HG02588 (cell line): Measurements from ENCODE around the gene ZNF770.

Source experiments
- ATAC-seq: cut with Tn5 transposase; IDR thresholded peaks from one replicate; pipeline ENCODE4 v1.9.1; 2021; ENCODE audit warnings: mild to moderate bottlenecking, moderate library complexity; ENCODE audit not compliant: unreplicated experiment

ZNF770 gene, protein sequence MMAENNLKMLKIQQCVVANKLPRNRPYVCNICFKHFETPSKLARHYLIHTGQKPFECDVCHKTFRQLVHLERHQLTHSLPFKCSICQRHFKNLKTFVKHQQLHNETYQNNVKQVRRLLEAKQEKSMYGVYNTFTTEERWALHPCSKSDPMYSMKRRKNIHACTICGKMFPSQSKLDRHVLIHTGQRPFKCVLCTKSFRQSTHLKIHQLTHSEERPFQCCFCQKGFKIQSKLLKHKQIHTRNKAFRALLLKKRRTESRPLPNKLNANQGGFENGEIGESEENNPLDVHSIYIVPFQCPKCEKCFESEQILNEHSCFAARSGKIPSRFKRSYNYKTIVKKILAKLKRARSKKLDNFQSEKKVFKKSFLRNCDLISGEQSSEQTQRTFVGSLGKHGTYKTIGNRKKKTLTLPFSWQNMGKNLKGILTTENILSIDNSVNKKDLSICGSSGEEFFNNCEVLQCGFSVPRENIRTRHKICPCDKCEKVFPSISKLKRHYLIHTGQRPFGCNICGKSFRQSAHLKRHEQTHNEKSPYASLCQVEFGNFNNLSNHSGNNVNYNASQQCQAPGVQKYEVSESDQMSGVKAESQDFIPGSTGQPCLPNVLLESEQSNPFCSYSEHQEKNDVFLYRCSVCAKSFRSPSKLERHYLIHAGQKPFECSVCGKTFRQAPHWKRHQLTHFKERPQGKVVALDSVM

DNA sequence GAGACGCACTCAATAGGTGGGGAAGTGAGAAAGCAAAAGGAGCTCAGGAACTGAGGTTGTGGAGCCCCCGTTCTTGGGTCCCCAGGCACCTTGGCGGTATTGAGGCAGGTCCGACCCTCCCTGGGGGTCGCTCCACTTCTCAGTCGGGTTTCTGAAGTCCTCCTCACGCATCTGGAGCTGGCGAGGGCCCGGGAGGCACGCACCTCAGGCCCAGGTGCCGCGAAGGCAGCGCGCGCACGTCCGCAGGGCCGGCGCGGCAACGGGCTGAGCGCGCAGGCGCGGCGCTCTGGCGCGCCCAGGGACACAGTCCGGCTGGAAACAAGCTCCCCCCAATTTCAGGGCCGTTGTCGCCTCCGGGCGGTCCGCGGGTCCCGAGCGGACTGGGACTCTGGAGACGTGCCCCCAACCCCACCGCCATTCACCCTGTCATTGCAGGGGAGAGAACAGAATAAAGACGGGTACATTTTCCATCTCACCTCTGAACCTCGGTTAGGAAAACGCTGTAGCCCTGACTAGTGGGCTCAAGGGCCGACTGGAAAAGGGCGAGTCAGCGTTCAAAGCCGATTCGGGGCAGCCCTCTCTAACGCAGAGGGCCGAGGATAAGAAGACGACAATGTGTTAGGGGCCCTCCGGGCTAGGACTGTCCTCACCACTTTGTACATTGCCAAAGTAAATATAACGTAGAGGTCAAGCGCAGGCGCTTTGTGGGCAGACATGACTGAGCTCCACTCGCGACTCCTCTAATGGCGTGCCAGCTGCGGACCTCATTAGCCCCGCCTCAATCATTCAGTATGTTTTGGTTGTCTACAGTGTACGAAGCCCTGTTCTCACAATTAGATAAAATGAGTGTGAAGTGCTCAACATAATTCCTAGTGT is at the start of gene ZNF770:
ZNF770 (minus strand) TSS at position 261 of the 876 bp plus-strand sequence. CDS start 4,853 bp downstream, outside the sequence.
- ATAC-seq: peak; percentile 76

DNA sequence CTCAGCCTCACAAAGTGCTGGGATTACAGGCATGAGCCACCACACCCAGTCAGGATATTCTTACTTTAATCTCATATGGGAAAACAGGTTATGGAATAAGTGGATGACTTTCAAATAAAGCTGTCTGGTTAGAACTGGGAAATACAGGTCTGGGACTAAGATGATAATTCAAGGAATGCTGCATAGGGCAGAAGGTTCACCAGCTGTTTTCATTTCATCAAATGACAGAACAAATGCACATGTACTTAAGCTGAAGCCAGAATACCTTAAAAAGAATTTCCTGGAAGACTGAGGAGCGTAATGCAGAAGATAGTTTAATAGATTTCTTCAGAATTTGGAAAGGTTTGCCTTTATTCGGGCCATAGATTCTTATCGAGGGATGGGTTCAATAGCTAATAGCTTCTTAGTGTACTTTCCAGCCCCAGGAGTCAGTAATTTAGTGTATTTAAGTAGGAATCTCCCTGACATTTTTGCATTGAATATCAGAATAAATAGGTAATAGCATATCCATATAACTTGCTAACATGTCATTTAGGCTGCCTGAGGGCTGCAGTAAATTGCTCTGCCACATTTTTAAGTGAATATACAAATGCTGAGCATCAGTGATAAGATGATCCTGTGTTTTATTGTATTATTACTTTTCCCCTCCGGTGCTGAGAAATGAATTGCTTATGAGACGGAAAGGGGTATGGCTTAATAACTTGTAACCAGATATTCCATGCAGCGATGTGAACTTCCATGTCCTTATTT is 40.3 kb upstream of the ZNF770 start:
- no peak for ATAC-seq

DNA sequence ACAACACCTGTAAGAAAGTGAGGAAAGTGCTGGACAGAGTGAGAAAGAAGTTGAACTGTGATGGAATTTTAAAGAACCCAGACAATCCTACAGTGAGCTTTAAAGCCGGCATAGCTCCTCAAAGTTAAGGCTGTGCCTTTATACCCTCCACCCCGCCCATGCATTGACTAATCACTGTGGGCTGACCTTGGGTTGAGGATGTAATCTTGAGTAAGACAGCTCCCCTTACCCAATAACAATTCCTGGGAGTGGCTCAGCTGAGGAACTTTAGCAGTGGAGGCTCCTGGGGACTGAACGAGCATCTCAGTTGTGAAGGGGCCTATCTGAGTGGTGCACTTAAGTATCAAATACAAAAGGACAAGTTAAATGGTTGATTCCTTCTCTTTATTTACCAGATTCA is 35.7 kb upstream of the ZNF770 start:
- ATAC-seq: no peak

DNA sequence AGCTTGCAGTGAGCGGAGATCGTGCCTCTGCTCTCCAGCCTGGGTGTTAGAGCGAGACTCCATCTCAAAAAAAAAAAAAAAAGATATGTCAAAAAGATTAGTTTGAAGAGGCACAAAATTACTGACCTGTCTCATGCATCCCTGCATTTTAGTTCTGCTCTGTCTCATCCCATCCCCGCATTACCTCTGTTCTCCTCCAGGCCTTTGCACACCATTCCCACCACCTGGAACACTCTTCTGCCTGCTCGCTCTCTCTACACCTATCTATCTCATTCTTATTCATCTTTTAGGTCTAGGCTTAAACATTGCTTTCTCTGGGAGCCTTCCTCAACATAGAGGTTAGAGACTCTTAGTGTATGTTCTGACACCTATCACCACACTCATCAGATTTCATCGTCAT is 32.9 kb upstream of the ZNF770 start:
- no peak for ATAC-seq

DNA sequence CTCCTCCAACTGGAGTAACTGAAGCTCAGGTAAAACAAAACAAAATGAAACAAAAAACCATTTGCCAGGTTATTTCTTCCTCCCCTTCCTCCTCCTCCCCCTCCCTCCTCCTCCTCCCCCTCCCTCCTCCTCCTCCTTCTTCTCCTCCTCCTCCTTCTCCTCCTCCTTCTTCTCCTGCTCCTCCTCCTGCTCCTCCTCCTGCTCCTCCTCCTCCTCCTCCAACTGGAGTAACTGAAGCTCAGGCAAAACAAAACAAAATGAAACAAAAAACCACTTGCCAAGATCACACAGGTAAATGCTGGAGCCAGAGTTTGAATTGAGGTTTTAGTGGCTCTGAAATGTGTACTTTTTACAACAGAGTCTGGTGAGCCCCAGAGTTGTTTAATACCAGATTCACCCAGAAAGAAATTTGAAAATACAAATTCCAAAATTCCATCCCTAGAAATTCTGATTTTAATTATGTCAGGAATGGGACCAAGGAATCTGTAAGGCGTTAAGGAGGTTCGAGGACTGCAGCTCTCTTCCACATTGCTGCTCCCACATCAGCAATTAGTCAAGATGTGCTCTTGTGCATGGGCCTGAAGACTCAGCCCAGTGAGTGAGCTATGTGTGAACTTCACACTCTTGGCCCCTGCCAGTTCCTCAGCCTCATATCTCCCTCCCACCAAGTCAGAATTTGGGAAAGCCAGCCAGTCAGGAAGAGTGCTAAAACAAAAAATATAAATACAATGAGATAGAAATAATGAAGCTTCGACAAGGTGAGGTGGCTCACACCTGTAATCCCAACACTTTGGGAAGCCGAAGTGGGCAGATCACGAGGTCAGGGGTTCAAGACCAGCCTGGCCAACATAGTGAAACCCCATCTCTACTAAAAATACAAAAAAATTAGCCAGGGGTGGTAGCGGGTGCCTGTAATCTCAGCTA is 31.6 kb upstream of the ZNF770 start:
- ATAC-seq: no peak

DNA sequence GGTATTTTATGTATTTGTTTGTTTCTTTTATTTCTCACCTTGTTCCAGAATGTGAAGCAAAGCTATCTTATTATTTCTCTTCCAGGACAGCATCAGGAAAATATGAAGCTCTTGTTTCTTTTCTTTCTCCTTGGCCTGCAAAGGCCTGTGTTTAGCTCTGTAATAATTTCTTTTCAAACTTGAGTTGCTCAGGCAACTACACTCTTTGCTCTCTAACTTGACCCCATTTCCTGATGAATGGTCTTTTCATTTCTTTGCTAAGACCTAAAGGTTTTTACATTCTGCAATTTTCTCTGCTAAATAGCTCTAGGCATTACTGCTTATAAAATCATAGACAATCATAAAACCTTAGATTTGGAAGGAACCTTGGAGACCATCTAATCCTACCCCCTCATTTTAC is 26.2 kb upstream of the ZNF770 start:
- no peak for ATAC-seq

DNA sequence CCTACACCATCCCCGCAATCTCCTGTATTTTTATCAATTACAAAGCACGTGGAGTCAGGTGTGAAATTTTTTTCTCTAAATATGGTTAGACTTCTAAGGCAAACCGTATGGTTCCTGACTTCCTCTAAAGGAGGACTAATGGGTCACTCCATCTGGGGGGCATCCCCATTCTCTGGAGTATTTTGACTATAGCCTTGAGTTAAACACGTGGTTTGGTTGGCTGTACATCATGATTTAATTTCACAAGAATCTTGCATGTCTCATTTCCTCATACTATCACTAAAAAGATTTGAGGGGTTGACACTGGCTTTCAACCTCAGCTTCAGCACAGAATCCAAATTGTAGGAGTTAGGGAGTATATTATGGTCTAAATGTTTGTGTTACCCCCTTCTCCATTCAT is 25.3 kb upstream of the ZNF770 start:
- ATAC-seq: no peak

DNA sequence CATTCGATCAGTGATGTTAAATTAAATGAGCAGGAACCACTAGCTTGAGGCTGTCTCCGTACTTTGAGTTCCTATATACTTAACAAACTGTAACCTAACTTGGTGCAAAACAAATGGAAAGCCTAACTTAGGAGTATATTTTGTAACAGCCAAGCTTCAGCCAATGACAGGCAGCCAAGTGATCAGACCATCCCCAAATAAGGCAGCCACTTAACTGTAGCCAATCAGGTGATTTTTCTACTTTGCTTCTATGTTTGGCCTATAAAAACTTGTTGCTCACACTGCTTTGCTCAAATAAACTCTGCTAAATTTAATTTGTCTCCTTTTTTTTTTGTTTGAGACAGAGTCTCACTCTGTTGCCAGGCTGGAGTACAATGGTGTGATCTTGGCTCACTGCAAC is 19.3 kb upstream of the ZNF770 start:
- no peak for ATAC-seq

DNA sequence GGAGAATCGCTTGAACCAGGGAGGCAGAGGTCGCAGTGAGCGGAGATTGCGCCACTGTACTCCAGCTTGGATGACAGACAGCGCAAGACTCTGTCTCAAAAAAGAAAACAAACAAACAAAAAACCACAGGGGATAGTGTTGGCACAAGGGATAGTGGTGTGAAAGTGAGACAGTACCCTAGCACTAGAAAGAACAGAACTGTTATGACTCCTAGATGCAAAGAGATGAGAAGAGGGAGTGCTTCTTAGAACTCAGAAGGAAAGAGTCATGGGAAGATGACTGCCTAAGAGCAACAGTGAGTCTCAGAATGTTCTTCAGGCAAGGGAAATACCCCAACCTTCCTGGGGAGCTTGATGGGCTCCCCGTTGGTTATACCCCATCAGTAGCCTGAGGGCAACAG is 17.8 kb upstream of the ZNF770 start:
- ATAC-seq: no peak

DNA sequence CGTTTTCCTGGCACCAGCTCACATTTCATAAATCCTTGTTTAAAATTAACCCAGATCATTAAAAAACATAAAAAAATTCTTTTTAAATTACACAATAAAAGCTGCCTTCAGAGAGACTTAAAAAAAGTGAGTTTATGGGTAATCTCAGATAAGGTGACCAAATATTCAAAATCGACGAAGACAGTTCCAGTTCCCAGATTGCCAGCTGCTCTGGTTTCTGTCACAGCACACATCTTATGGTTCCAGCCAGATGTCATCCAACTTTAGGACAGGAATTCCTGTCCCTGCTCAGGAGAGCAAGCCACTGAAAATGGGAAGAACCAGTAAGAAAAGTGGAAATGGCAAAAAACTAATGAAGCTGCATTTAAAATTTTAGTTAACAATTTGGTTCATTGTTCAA is 15.8 kb upstream of the ZNF770 start:
- ATAC-seq: no peak

DNA sequence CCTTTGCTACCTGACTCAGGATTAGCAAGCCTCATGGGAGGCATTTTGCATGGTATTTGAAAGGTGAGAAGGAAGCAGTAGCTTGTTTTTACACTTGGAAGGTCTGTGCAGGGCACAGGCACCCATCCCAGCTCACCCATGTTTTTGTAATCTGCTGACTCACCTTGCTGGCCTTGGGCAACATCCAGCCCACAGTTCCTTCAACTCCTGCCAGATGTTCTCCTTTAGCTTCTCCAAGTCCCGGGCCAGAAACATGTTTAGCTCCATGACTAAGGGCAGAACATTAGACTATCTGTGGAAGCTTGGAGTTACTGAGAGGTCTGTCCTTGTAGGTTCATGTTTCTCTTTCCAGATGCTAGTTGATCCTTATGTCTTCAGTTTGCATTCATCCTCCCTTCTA is 12.4 kb upstream of the ZNF770 start:
- no peak for ATAC-seq

DNA sequence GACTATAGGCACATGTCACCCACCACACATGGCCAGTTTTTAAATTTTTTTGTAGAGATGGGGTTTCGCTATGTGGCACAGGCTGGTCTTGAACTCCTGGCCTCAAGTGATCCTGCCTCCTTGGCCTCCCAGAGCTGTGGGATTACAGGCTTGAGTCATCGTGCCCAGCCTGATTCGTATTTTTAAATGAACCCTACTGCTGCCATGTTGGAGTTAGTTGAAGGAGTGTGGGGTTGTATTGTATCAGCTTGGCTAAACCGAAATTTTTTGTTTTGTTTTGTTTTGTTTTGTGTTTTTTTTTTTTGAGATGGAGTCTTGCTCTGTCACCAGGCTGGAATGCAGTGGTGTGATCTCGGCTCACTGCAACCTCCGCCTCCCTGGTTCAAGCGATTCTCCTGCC is 11.8 kb upstream of the ZNF770 start:
- no peak for ATAC-seq

DNA sequence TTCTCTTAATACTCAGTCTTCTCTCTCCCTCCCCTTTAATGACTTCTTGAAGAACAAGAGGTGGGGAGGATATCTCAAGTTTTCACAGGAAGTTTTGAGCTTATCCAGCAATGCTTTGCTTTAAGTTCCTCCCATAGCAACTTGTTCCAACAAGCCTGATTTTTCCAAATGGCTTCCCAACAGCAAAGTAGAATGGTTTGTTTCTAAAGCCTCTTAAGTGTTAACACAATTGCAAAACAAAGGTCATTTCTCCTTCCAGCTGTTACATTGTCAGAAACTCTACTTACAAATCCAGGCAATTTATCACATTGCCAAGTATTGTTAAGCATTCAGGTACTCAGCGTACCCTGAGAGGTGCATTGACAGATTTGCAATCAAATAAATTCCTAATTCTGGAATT is 6.8 kb upstream of the ZNF770 start:
- ATAC-seq: no peak

DNA sequence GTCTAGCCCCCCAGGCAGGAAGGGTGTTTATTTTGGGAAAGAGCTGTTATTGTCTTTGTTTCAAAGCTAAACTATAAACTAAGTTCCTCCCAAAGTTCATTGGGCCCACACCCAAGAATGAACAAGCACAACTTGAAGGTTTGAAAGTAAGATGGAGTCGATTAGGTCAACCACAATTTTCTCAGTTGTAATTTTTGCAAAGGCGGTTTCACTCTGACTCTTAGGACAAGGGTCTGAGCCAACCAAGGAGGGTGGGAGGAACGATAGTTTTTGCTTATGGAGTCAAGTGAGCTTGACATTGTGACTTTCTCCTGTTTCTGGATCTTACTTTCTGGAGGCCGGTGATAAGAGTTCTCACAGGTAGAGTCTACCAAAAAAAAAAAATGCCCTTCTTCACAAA is 5.8 kb upstream of the ZNF770 start:
- ATAC-seq: peak; percentile 91

DNA sequence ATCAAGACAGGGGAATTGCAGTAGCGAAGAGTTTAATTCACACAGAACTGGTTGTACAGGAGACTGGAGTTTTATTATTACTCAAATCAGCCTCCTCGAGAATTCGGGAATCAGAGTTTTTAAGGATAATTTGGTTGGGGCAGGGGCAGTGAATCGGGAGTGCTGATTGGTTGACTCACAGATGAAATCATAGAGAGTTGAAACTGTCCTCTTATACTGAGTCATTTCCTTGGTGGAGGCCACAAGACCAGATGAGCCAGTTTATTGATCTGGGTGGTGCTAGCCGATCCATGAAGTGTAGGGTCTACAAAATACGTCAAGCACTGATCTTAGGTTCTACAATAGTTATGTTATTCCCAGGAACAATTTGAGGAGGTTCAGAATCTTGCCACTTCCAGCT is 5.3 kb upstream of the ZNF770 start:
- ATAC-seq: no peak

DNA sequence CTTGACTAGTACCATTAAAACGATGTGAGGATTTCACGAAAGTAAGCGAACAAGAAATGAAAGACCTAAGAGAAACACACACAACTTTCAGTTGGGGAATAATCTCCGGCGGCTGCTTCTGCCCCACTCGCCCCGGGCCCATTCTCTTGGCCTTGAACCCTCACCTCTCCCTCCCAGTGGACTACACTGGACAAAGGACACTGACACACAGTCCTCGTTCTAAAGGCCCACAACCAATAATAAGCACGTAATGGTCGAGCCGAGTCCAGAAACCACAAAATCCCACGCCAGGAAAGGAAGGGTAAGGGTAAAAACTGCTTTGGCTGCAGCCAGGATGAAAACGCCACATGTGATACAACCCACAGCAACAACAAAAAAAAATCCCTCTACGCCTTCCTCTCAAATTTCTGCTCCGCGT is 469 bp downstream of the ZNF770 start:
- ATAC-seq: no peak

DNA sequence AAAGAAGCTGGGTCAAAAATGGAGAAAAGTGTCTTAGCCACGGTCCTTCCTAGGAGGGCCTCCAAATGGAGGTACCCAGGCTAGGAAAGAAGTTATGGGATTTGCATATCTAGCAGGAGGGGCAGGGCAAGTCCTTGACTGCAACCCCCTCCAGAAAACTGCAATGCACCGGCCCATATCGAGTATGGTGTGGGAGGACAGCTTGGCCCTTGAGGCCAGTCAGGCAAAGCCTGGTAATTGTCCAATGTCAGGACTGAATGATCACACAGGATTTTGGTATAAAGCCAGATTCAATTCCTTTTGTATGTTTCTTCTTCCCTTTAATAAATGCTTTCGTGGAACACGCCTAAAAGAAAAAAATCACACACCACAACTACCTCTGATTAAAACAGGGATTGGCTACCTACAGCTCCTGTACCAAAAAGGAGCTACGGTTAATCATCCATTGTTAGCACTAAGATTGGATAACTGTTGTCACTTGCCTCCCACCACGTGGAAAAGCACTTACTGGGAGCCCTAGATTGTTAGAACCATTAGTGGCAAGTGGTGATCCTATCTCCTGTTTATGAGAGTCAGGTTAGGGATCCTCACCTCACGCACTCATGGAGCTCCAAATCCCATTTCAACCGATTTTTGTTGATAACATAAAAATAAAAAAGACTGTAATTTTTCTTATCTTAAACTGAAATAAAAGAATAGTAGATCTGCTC is 1.2 kb downstream of the ZNF770 start:
- no peak for ATAC-seq

DNA sequence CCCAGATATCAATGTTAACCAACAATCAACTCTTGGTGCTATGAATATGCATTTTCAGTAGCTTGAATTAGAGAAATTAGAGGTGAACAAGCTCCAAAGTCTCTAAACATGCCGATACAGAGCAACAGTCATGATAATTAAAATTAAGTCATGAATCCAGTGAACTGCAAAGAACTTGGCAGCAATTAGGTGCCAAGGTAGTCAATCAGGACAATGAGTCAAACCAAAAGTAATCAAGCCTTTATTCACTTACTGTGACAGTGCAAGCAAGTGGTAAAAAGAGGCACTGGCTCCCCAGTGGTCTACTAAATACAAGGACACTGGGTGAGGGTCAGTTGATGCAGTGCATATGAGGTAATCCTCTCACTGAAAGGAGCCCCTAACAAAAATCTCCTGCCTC is 1.8 kb downstream of the ZNF770 start:
- ATAC-seq: no peak
